ENCODE results near the gene RNF141.

GRCh38 chr11:10520562-10520961 is 20.4 kb downstream of the RNF141 start:
- TF ChIP-seq POLR2A (IDR thresholded peaks at IDR 0.05) = no peak
- TF ChIP-seq, protein P1, sequence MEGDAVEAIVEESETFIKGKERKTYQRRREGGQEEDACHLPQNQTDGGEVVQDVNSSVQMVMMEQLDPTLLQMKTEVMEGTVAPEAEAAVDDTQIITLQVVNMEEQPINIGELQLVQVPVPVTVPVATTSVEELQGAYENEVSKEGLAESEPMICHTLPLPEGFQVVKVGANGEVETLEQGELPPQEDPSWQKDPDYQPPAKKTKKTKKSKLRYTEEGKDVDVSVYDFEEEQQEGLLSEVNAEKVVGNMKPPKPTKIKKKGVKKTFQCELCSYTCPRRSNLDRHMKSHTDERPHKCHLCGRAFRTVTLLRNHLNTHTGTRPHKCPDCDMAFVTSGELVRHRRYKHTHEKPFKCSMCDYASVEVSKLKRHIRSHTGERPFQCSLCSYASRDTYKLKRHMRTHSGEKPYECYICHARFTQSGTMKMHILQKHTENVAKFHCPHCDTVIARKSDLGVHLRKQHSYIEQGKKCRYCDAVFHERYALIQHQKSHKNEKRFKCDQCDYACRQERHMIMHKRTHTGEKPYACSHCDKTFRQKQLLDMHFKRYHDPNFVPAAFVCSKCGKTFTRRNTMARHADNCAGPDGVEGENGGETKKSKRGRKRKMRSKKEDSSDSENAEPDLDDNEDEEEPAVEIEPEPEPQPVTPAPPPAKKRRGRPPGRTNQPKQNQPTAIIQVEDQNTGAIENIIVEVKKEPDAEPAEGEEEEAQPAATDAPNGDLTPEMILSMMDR (IDR thresholded peaks at IDR 0.05) = no peak

All from Peyer's patch (tissue), 4 donors.